MCF 10A (cell line): ENCODE measurements around the gene ARL4D. TPM values are rescaled to one million over a fixed set of nuclear protein-coding genes. Genes with fewer than 3 reads are reported as not detected.
A peak's percentile ranks its signal among the peaks of the same experiment; 100 is the strongest.

Source experiments
- BruUV-seq: library from RNA; stranded (reverse); fragments of 400-500 nt; replicated peaks from 2 replicates; lab custom pipeline; 2021; lab: Mats Ljungman, UMichigan
- CTCF ChIA-PET: fragments of 300-600 bp; sonication (Branson Sonifier 250); formaldehyde crosslinking; extraction: SDS; loops from one replicate; lab custom pipeline; 2021; ENCODE audit warnings: antibody characterized with exemption, inconsistent platforms; lab: Yijun Ruan, JAX
- POLR2A ChIA-PET: fragments of 300-600, 350-650 bp; sonication (Branson Sonifier 250); formaldehyde crosslinking; extraction: SDS; loops from one replicate; lab custom pipeline; 2020; ENCODE audit warnings: antibody characterized with exemption, inconsistent platforms; lab: Yijun Ruan, JAX
- DNase-seq: peaks from one replicate; pipeline ENCODE4 v3.0.0-alpha.2; 2018; ENCODE audit not compliant: unreplicated experiment
- H3K27ac Mint-ChIP-seq: one replicate; pipeline ENCODE4 v1.8.0; 2022; ENCODE audit warnings: mild to moderate bottlenecking, low read depth, mixed read lengths; ENCODE audit not compliant: unreplicated experiment
- H3K27me3 Mint-ChIP-seq: one replicate; pipeline ENCODE4 v1.8.0; 2022; ENCODE audit warnings: mixed read lengths; ENCODE audit not compliant: insufficient read depth, unreplicated experiment
- H3K36me3 Mint-ChIP-seq: one replicate; pipeline ENCODE4 v1.8.0; 2022; ENCODE audit warnings: mild to moderate bottlenecking, moderate library complexity, mixed read lengths; ENCODE audit not compliant: insufficient read depth, unreplicated experiment
- H3K4me1 Mint-ChIP-seq: one replicate; pipeline ENCODE4 v1.8.0; 2022; ENCODE audit warnings: mixed read lengths; ENCODE audit not compliant: insufficient read depth, unreplicated experiment
- H3K4me3 Mint-ChIP-seq: one replicate; pipeline ENCODE4 v1.8.0; 2022; ENCODE audit warnings: mild to moderate bottlenecking, moderate library complexity, mixed read lengths; ENCODE audit not compliant: unreplicated experiment
- H3K9me3 Mint-ChIP-seq: one replicate; pipeline ENCODE4 v1.8.0; 2022; ENCODE audit warnings: mixed read lengths; ENCODE audit not compliant: unreplicated experiment
- intact Hi-C: fragments of 100-400 bp; cut with micrococcal nuclease; formaldehyde crosslinking; loops from 2 replicates; pipeline ENCODE4 v1.14.1; 2022
- total RNA-seq: library from RNA; stranded (reverse); gene quantifications from 2 replicates; pipeline ENCODE4 v1.2.3, GENCODE V29; 2022
- TF ChIP-seq, protein P1 (sequence below): fragments of 200-600 bp; IDR thresholded peaks from one replicate; pipeline ENCODE4 v1.8.0; 2022; ENCODE audit warnings: antibody characterized with exemption, mild to moderate bottlenecking; ENCODE audit not compliant: unreplicated experiment

Gene ARL4D
- total RNA-seq, 1 experiment from 2014 or later: 33.5 TPM

DNA sequence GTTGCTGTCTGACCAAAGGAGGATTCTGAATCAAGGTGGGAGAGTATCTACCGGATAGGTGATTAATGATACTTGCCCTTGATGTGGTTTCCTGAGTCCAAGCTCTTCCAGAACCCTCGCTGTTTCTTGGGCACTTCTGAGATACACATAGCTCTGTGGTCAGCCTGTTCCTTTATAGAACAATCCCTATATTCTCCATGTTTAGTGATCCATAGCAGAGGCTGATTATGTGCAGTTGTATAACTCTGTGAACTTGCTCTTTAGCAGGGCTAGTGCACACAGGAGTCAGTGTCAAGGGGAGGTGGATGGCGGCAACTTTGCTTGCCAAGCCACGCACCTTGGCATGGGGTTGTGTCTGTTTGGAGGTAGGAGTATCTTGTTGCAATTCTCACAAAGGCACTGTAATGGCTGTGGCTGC lies 36.1 kb downstream of the ARL4D start:
- POLR2A ChIA-PET: interaction anchor here (1.1 to 9.8 kb wide), 8 partner anchors 9 to 47 kb away, joined by 3 to 69 read pairs (median 5); partner anchors contain the start of gene ARL4D
- TF ChIP-seq, protein P1, sequence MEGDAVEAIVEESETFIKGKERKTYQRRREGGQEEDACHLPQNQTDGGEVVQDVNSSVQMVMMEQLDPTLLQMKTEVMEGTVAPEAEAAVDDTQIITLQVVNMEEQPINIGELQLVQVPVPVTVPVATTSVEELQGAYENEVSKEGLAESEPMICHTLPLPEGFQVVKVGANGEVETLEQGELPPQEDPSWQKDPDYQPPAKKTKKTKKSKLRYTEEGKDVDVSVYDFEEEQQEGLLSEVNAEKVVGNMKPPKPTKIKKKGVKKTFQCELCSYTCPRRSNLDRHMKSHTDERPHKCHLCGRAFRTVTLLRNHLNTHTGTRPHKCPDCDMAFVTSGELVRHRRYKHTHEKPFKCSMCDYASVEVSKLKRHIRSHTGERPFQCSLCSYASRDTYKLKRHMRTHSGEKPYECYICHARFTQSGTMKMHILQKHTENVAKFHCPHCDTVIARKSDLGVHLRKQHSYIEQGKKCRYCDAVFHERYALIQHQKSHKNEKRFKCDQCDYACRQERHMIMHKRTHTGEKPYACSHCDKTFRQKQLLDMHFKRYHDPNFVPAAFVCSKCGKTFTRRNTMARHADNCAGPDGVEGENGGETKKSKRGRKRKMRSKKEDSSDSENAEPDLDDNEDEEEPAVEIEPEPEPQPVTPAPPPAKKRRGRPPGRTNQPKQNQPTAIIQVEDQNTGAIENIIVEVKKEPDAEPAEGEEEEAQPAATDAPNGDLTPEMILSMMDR: no peak
- Mint-ChIP-seq H3K27ac (no peak overlapping the region), H3K9me3 (no peaks in the 10 kb centered on the region), H3K27me3 (no peaks in the 10 kb centered on the region), H3K4me3 (no peak overlapping the region), H3K4me1 (peaks cover 32% of the 10 kb centered on the region), H3K36me3 (no peaks in the 10 kb centered on the region)
- BruUV-seq: no TSS peak
- CTCF ChIA-PET: interaction anchor here (1.2 kb wide), 1 partner anchor 9 kb away, joined by 3 read pairs; no protein-coding TSS in a partner anchor
- DNase-seq: peak; percentile 56
- intact Hi-C loops: loop anchor here (5.0 kb wide), 1 partner anchor 32 kb away; no protein-coding TSS in a partner anchor

DNA sequence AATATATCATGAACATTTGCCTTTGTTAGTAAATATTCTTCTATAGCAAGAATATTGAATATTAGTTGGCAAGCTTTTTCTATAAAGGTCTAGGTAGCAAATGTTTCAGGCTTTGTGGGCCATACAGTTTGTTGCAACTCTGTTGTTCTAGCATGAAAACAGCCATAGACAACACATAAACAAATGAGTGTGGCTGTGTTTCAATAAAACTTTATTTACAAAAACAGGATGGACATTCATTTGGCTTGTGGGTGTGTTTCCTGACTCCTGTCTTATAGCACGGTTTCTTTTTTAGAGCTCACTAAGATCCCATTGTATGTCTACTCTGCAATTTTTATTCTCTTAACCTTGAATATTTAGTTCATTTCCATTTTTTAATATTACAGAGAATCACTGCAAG lies 39.0 kb downstream of the ARL4D start:
- no peak for DNase-seq
- CTCF ChIA-PET: interaction anchor here (0.9 to 1.4 kb wide), 2 partner anchors 17 to 46 kb away, joined by 3 to 4 read pairs; partner anchors contain the start of gene DHX8
- intact Hi-C loops: no loop called here
- no TSS peak for BruUV-seq
- POLR2A ChIA-PET: interaction anchor here (1.2 to 2.8 kb wide), 4 partner anchors 16 to 32 kb away, joined by 3 to 12 read pairs (median 6); no protein-coding TSS in a partner anchor
- TF ChIP-seq, protein P1: no peak
- H3K27ac Mint-ChIP-seq: no peak overlapping the region
- no peak overlapping the region for H3K4me3 Mint-ChIP-seq
- H3K27me3 Mint-ChIP-seq: no peaks in the 10 kb centered on the region
- no peaks in the 10 kb centered on the region for H3K9me3 Mint-ChIP-seq
- H3K4me1 Mint-ChIP-seq: peaks cover 29% of the 10 kb centered on the region
- no peaks in the 10 kb centered on the region for H3K36me3 Mint-ChIP-seq

DNA sequence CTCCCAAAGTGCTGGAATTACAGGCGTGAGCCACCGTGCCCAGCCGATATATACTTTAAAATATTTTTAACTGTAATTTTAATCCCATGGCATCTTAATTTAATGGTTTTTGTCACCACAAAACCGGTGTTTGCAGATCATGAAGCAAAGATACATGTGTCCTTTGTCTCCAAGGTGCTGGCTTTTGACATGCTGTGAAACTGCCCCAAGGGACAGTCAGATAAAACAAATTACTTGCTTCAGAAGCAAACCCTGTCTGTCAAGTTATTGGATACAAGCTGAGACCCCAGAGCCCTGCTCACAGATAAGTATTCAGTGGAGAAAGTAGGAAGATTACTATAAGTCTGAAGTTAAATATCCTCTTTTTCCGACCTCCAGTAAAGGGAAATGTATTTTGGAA lies 39.8 kb downstream of the ARL4D start:
- Mint-ChIP-seq H3K9me3 (no peaks in the 10 kb centered on the region), H3K27ac (no peak overlapping the region), H3K27me3 (no peaks in the 10 kb centered on the region), H3K36me3 (no peaks in the 10 kb centered on the region), H3K4me3 (no peak overlapping the region), H3K4me1 (peaks cover 28% of the 10 kb centered on the region)
- BruUV-seq: no TSS peak
- no peak for DNase-seq
- intact Hi-C loops: no loop called here
- POLR2A ChIA-PET: interaction anchor here (0.7 to 1.4 kb wide), 5 partner anchors 11 to 629 kb away, joined by 3 to 5 read pairs (median 4); no protein-coding TSS in a partner anchor
- CTCF ChIA-PET: interaction anchor here (0.6 to 1.4 kb wide), 4 partner anchors 18 to 45 kb away, joined by 3 to 4 read pairs (median 4); partner anchors contain the start of gene DHX8
- TF ChIP-seq, protein P1: no peak

DNA sequence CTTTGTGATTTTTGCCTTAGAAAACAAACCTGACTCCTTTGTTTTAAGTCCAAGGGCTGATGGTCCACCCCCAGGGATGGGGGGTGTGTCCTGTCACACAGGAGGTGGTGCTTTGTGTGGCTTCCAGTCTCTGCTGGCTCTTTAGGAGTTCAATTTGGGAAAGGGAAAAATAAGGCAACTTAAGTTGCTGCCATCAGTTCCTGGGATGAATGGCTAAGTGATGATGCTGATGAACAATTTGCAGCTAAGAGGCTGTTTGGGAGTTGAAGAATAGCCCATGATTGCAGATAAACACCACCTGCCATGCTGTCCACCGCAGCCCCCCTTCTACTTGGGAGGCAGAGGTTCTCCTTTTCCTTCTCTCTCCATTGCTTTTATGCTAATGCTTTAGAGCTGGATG lies 40.2 kb downstream of the ARL4D start:
- no peak overlapping the region for H3K4me3 Mint-ChIP-seq
- no peak for DNase-seq
- POLR2A ChIA-PET: interaction anchor here (1.0 to 1.1 kb wide), 3 partner anchors 10 to 20 kb away, joined by 3 to 5 read pairs (median 4); no protein-coding TSS in a partner anchor
- no TSS peak for BruUV-seq
- intact Hi-C loops: no loop called here
- H3K4me1 Mint-ChIP-seq: peaks cover 27% of the 10 kb centered on the region
- H3K9me3 Mint-ChIP-seq: no peaks in the 10 kb centered on the region
- CTCF ChIA-PET: interaction anchor here (0.6 to 1.0 kb wide), 3 partner anchors 18 to 45 kb away, joined by 3 to 4 read pairs (median 4); partner anchors contain the start of gene DHX8
- no peak overlapping the region for H3K27ac Mint-ChIP-seq
- no peaks in the 10 kb centered on the region for H3K27me3 Mint-ChIP-seq
- H3K36me3 Mint-ChIP-seq: no peaks in the 10 kb centered on the region
- TF ChIP-seq, protein P1: no peak
